Fibroblast of lung (primary cell): ENCODE data around the gene FNDC3A. TPM values are rescaled to one million over a fixed set of nuclear protein-coding genes. Genes with fewer than 3 reads are reported as not detected.
A peak's percentile ranks its signal among the peaks of the same experiment; 100 is the strongest.
"Not testable (repeated sequence)": the region's sequence is repeated elsewhere in the genome, so short reads cannot be mapped to it uniquely, and the experiment has no call there.

Experiments used
- DNase-seq, 2 donors: peaks; one replicate each; pipeline versions ENCODE4 v3.0.0 to v3.0.0-alpha.2; 2010; ENCODE audit warnings: low read depth in 2 of 2
- H2AFZ ChIP-seq: 2 replicates; pipeline ENCODE4 v1.5.1; 2012; ENCODE audit warnings: low read length, control low read depth, inconsistent platforms
- H3K27ac ChIP-seq: 2 replicates; pipeline ENCODE4 v1.5.1; 2011; ENCODE audit warnings: low read length, control low read depth; ENCODE audit not compliant: insufficient read depth
- H3K27me3 ChIP-seq: 2 replicates; pipeline ENCODE4 v1.5.1; 2011; ENCODE audit warnings: mild to moderate bottlenecking, low read length; ENCODE audit not compliant: control insufficient read depth, insufficient read depth
- H3K36me3 ChIP-seq: 2 replicates; pipeline ENCODE4 v1.5.1; 2011; ENCODE audit warnings: low read length; ENCODE audit not compliant: control insufficient read depth, insufficient read depth
- H3K4me1 ChIP-seq: 2 replicates; pipeline ENCODE4 v1.5.1; 2011; ENCODE audit warnings: low read length; ENCODE audit not compliant: control insufficient read depth, insufficient read depth; ENCODE audit errors: extremely low read depth
- H3K4me2 ChIP-seq: 2 replicates; pipeline ENCODE4 v1.5.1; 2011; ENCODE audit warnings: low read length, control low read depth; ENCODE audit not compliant: insufficient read depth; ENCODE audit errors: extremely low read depth
- H3K4me3 ChIP-seq, 4 experiments: fragments of 200-600 bp in 1 of 4; sonication (generic) in 1 of 4; replicated peaks in 1 of 4; 2 replicates each; pipeline ENCODE4 v1.5.1; 2011 to 2016; ENCODE audit warnings: low read length in 4 of 4, low read depth in 3 of 4, mild to moderate bottlenecking in 3 of 4, control low read depth in 2 of 4, inconsistent platforms in 1 of 4, mixed read lengths in 1 of 4; ENCODE audit not compliant: insufficient read depth in 1 of 4; ENCODE audit errors: control extremely low read depth in 1 of 4
- H3K79me2 ChIP-seq: 2 replicates; pipeline ENCODE4 v1.5.1; 2012; ENCODE audit warnings: mild to moderate bottlenecking, low read length, inconsistent platforms; ENCODE audit not compliant: control insufficient read depth, insufficient read depth
- H3K9ac ChIP-seq: 2 replicates; pipeline ENCODE4 v1.5.1; 2011; ENCODE audit warnings: mild to moderate bottlenecking, low read length, control low read depth; ENCODE audit not compliant: insufficient read depth
- H3K9me3 ChIP-seq: 2 replicates; pipeline ENCODE4 v1.5.1; 2012; ENCODE audit warnings: low read depth, low read length; ENCODE audit not compliant: control insufficient read depth, insufficient read depth
- H4K20me1 ChIP-seq: 2 replicates; pipeline ENCODE4 v1.5.1; 2011; ENCODE audit warnings: low read length; ENCODE audit not compliant: control insufficient read depth, insufficient read depth; ENCODE audit errors: extremely low read depth
- EZH2 ChIP-seq: IDR thresholded peaks from 2 replicates; pipeline ENCODE4 v1.5.1; 2012; ENCODE audit warnings: low read length, control low read depth, mild to moderate bottlenecking; ENCODE audit errors: missing control alignments
- polyA plus RNA-seq, 2 donors: library from polyadenylated mRNA; depleted of rRNA in 1 of 2; stranded (reverse) in 1 of 2; unstranded in 1 of 2; fragments of >200 nt; gene quantifications; 2 replicates each; pipeline ENCODE4 v1.2.1, GENCODE V29; 2011 to 2012; ENCODE audit warnings: missing spikeins in 1 of 2
- total RNA-seq: library from RNA; depleted of rRNA; stranded (reverse); fragments of >200 nt; gene quantifications from 2 replicates; pipeline ENCODE4 v1.2.1, GENCODE V29; 2014
- TF ChIP-seq, protein P1 (sequence below), 2 donors: IDR thresholded peaks in 1 of 2; conservative IDR thresholded peaks in 1 of 2; 1 replicate in 1 of 2; 2 replicates in 1 of 2; pipeline ENCODE4 v1.5.1; 2011 to 2012; ENCODE audit warnings: low read length in 2 of 2, control low read depth in 1 of 2, inconsistent platforms in 1 of 2, low read depth in 1 of 2, mild to moderate bottlenecking in 1 of 2

Gene FNDC3A
- total and polyA plus RNA-seq, 2 donors (not counting 1 experiment from before 2014, with no cell fraction given), result 44.7 to 79.4 TPM

- no peak for TF ChIP-seq EZH2
- TF ChIP-seq, protein P1, sequence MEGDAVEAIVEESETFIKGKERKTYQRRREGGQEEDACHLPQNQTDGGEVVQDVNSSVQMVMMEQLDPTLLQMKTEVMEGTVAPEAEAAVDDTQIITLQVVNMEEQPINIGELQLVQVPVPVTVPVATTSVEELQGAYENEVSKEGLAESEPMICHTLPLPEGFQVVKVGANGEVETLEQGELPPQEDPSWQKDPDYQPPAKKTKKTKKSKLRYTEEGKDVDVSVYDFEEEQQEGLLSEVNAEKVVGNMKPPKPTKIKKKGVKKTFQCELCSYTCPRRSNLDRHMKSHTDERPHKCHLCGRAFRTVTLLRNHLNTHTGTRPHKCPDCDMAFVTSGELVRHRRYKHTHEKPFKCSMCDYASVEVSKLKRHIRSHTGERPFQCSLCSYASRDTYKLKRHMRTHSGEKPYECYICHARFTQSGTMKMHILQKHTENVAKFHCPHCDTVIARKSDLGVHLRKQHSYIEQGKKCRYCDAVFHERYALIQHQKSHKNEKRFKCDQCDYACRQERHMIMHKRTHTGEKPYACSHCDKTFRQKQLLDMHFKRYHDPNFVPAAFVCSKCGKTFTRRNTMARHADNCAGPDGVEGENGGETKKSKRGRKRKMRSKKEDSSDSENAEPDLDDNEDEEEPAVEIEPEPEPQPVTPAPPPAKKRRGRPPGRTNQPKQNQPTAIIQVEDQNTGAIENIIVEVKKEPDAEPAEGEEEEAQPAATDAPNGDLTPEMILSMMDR (conservative IDR thresholded peaks at IDR 0.05 in 1 of 2, IDR thresholded peaks at IDR 0.05 in 1 of 2; ENCODE audit: low read depth in 1 of 2, low read length in 2 of 2), result no peak
- Histone ChIP-seq H3K79me2 (peaks cover 8% of the 10 kb centered on the region), H3K36me3 (peaks cover 4% of the 10 kb centered on the region), H3K4me1 (no peaks in the 10 kb centered on the region), H4K20me1 (no peaks in the 10 kb centered on the region), H3K27me3 (no peaks in the 10 kb centered on the region), H3K27ac (no peak overlapping the region), H3K4me2 (no peak overlapping the region), H3K9ac (no peak overlapping the region), H3K4me3 (no peak overlapping the region), H3K9me3 (no peaks in the 10 kb centered on the region), H2AFZ (no peak overlapping the region)
- no peak for DNase-seq
Measured at GRCh38 chr13:49116873-49117272, 141.2 kb downstream of the FNDC3A start.

GRCh38 chr13:49118455-49118854 is 142.7 kb downstream of the FNDC3A start:
- not testable (repeated sequence) for DNase-seq, H3K9ac ChIP-seq, H3K27ac ChIP-seq, H3K36me3 ChIP-seq, H3K79me2 ChIP-seq, H3K9me3 ChIP-seq, H3K27me3 ChIP-seq, H2AFZ ChIP-seq, H4K20me1 ChIP-seq, H3K4me3 ChIP-seq, H3K4me1 ChIP-seq, H3K4me2 ChIP-seq

DNA sequence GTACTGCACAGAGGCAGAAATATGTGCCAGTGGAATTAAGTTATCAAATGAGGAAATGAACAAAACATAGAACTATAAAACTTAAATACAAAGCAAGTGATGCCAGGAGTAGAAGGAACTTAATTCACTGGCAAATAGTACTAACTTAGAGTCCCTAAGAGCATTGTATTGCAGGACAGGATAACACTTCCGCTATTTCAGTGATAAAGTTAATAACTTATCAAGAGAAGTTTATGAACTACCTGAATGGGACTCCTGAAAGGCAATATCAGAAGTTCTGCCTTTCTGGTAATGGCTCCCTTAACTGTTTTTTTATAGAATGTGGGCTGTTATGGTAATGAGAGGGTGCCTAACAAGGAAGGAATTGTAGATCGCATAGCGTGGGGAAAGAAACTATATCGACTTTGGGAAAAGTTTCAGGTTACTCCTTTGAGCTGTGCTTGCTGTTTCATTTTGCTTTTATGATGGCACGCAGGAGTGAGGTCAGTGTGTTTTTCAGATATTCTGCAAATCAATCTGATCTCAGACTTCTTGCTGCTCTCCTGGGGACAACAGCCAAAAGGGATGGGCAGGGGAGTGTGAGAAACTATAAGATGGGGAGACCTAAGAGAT is 149.1 kb downstream of the FNDC3A start:
- peak in 1 of 2 donors; percentile 26 for DNase-seq
- Histone ChIP-seq H3K4me2 (no peak overlapping the region), H3K4me3 (no peak overlapping the region), H3K9me3 (no peaks in the 10 kb centered on the region), H4K20me1 (no peaks in the 10 kb centered on the region), H3K36me3 (no peaks in the 10 kb centered on the region), H3K4me1 (no peaks in the 10 kb centered on the region), H3K27me3 (no peaks in the 10 kb centered on the region), H3K79me2 (peaks cover 3% of the 10 kb centered on the region), H3K9ac (no peak overlapping the region), H2AFZ (no peak overlapping the region), H3K27ac (no peak overlapping the region)
- TF ChIP-seq, protein P1 (conservative IDR thresholded peaks at IDR 0.05 in 1 of 2, IDR thresholded peaks at IDR 0.05 in 1 of 2; ENCODE audit: low read depth in 1 of 2, low read length in 2 of 2), result no peak
- TF ChIP-seq EZH2, result no peak
